ENCODE data around the gene STARD13.

Gene STARD13

DNA sequence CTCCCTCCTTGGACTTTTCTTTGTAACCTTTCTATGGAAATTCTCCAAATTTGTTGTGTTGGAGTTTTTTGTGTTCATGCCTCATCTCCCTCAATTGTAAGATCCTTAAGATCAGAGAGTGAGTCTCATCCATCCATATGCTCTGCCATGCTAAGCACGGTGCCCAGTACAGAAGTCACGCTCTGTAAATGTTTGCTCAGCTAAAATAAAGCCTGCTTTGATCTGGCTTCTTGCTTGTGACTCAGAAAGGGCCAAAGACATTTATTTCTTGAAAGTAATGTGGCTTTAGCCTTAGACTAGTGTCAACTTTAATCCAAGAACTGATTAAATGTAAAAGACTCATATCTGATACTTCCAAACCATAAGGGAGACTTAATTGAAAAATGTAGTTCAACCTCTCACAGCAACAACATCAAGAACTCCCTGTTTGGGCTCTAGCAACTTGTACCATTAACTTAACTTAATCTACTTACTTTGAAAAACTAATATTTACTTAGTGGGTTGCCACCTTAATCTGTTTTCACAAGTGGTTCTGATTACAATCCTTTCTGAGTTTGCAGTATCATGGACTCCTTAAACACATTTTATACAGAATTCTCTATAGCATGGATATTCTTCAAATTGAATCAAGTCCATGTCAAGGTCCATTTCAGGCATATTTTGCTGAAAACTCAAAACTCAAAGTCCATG lies 169.1 kb downstream of the STARD13 start:
- DNase-seq (ENCODE audit: low read depth), result no peak

- no peak for DNase-seq (ENCODE audit: low read depth)
Observed at GRCh38 chr13:33115274-33115673, 170.3 kb downstream of the STARD13 start.

DNA sequence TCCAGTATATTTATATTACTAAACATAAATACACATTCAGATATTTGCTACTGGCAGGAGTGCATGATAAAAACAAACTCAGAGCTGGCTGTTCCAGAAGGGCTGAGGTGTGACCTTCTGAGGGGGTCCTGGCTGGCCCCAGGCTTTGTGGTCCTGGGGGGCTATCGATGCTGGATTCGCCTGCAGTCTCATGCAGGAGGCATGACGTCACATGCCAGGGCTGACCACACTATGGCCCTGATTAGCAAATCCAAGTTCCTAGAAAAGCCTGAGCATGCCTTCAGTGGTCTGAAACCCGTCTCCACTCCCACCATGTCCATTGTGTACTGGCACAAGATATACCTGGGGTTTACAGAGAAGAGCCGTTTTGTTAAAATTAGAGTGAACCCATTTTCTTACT lies 171.4 kb downstream of the STARD13 start:
- DNase-seq (ENCODE audit: low read depth), result no peak

DNA sequence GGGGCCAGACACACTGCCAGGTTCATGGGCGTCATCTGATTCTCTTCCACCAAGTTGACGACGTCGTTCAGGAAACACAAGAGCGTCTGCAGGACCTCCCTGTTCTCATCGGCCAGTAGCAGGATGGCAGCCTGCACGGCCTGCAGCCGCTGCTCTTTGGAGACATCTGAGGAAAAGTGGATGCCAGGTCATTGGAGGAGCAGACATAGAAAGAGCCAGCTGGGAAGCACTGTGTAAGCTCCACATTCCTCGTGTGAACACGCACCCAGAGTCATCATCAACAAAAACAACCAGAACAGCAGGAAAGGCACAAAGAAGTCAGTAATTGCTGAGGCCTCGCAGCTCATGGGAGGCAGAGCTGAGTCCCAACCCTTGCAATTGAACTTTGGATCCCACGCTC lies 172.8 kb downstream of the STARD13 start:
- DNase-seq (ENCODE audit: low read depth), result no peak

- no peak for DNase-seq (ENCODE audit: low read depth)
Observed at GRCh38 chr13:33111414-33112110, 174.0 kb downstream of the STARD13 start.

- DNase-seq (ENCODE audit: low read depth), result peak; percentile 39
Observed at GRCh38 chr13:33110713-33111413, 174.7 kb downstream of the STARD13 start.

- no peak for DNase-seq (ENCODE audit: low read depth)
Observed at GRCh38 chr13:33110386-33110712, 175.2 kb downstream of the STARD13 start.

DNA sequence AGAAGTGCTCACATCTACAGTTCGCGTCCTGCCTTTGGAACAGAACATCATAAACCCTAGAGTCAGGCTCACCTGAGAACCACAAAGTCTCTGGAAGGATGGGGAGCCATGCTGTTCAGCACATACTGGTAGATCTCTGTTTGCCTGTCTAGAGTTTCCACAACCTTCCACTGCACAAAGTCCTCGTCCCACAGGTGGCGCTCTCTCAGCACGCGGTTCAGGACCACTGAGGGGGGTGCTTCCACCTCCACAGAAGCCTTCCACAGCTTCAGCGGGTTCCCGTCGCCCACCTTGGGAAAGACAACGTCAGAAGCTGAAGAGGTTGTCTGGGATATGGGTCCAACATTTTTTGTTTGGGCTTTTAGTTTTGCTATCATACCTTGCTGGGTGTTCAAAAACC lies 175.8 kb downstream of the STARD13 start:
- DNase-seq (ENCODE audit: low read depth), result no peak

DNA sequence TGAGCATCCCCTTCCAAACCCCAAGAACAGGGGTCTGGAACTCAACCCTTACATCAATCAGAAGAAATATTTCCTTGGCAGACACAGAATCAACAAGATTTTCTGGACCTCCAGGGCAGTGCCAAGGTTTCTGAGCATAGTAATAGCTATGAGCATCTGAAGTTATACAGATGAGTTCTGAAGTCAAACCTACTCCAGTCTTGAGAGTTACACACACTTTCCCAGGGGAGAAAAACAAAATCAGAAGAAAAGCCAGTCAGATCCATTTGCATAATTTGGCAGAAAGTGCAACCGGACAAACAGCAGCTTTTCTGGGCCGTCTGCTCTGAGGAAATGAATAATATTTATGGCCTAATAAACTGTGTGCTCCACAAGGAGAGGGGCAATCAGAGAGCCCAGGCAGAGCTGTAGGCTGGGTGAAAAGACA lies 176.3 kb downstream of the STARD13 start:
- no peak for DNase-seq (ENCODE audit: low read depth)

DNA sequence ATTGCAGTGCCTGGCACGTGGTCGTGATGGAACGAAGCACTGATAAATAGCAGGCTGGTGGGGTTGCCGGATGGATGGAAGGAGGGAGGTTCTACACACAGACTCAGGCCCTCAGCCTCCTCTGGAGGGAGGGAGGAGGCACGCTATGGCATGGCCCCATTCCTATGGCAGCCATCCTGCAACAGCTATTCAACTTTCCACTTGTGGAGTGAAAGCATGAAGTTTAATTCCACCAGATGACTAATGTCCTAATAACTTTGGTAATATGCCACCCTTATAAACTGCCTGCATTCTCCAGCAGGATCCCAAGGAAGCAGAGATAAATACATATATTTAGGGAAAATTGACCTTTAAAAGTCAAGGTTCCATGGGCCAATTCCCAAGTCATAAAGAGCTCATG lies 176.9 kb downstream of the STARD13 start:
- no peak for DNase-seq (ENCODE audit: low read depth)

DNA sequence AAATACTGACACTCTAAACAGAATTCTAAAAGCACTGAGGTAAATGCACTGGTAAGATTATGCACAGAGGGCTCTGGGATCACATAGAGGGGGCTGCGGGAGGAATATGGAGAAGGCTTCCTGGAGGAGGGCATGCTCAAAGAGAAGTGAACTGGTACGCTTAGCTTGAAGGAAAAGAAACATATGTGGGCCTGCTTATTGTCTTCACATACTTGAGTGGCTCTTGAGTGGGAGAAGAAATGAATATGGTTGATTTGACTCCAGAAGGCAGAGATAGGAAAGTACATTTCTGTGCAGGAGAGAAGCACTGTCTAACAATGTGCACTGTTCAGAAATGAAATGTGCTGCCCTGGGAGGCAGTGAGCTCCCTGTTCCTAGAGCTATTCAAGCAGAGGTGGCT lies 178.2 kb downstream of the STARD13 start:
- DNase-seq (ENCODE audit: low read depth), result no peak

DNA sequence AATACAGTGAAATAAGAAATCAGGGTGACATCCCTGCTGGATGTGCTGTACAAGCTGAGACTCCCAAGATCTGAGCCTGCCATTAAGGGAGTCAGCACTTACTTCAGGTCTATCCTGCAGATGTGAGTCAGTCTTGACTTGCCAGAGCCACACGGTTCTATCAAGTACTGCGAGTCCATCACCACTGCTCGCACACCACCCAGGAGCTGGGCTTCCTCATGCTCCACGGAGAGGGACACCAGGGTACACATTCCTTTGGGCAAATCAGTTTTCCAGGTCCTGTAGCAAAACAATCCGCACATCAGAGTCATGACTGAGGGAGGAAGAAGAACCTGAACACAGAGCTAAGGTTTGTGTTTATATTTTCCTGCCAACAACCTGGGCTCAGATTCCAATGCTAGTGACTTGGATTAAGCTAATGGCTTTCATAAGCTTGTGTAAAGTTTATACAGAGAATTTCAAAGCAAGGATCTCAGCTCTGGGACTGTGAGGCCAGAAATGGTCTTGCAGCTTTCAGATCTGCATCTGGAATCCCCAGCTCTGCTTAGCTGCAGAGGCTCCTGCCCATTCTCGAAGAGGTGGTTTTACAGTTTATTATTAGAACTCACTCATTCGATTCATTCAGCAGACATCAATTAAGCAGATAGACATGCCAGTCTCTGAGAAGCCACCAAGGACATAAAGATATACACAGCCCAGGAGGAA lies 178.7 kb downstream of the STARD13 start:
- no peak for DNase-seq (ENCODE audit: low read depth)

GRCh38 chr13:33105387-33106005 lies 180.1 kb downstream of the STARD13 start:
- no peak for DNase-seq (ENCODE audit: low read depth)

DNA sequence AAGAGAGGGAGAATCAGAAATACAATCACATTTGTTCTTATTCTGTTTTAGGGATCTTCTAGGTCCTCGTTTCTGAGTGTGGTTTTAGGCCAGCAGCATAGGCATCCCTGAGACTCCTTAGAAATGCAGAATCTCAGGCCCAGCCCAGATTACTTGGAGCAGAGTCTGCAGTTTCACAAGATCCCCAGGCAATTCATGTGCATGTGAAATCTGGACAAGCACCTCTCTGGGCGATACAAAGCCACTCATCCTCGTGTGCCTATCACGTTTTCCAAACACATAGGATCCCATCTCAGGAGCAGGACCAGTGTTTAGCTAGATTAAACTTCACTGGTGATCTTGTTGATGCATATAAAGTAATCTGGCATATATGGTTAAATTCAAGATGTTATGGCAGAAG lies 182.1 kb downstream of the STARD13 start:
- DNase-seq (ENCODE audit: low read depth), result no peak

GRCh38 chr13:33101835-33102234 lies 183.7 kb downstream of the STARD13 start:
- DNase-seq (ENCODE audit: low read depth), result no peak

DNA sequence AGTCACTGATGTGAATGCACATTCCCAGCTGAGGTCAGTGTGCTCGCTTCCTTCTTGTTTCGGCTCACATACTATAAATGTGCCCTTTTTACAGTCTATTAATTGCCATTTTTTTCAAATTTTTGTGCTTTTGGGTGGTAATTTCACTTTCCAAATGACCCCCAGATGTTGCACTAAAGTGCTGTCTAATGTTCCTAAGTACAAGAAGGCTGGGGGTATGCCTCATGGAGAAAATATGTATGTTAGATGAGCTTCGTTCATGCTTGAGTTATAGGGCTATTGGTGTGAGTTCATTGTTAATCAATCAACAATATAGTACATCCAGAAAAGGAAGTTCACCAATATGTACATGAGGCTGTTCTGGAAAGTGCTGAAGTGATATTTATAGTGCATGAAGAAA lies 184.7 kb downstream of the STARD13 start:
- no peak for DNase-seq (ENCODE audit: low read depth)

GRCh38 chr13:33099860-33100259 lies 185.7 kb downstream of the STARD13 start:
- no peak for DNase-seq (ENCODE audit: low read depth)

DNA sequence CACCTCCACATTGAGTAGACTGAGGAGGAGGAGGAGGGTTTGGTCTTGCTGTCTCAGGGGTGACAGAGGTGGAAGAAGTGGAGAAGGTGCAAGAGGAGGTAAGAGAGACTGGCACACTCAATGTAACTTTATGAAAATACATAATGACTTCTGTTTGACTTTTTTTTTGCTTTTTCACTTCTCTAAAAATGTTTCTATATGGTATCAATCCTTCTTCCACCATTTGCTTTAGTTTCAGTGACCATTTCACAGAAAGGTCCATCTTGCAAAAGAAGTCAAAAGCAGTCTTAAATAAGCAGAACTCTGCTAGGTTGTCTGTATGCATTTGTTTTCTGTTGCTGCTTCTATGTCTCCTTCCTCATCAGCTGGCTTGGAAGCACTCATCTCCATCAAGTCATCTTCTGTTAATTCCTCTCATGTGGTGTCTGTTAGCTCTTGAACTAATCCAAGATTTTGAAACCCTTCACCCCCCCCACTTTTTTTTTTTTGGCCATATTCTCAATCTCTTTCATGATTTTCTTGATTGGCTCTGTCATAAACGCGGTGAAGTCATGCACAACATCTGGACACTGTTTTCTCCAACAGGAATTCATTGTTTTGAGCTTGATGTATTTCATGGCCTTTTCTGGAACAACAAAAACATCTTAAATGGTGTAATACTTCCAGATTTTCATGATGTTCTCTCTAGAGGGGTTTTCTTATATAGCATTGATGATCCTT lies 188.5 kb downstream of the STARD13 start:
- no peak for DNase-seq (ENCODE audit: low read depth)

- no peak for DNase-seq (ENCODE audit: low read depth)
Observed at GRCh38 chr13:33092073-33092987, 193.2 kb downstream of the STARD13 start.

DNA sequence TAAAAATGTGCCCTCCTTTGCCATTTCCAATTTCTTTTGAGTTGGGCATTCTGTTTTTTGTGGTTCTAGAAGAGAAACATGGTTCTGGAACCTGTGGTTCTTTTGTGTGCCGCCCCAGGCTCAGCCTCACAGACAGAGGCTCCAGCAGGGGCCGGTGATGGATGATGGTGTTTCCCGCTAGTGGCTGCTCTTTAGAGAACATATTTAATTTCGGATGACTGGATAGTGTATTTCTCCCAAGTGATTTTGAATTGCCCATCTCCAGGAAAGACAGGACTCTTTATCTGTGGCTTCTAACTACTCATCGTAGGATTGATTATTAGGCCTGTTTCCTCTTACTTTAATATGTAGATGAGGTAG lies 194.2 kb downstream of the STARD13 start:
- no peak for DNase-seq (ENCODE audit: low read depth)

All from stromal cell of bone marrow (primary cell).